Activated CD8-positive, alpha-beta memory T cell treated with anti-CD3 and anti-CD28 coated beads for 1 hour (primary cell): Measurements from ENCODE around the gene RSPH10B.
"Not testable (repeated sequence)": the region's sequence is repeated elsewhere in the genome, so short reads cannot be mapped to it uniquely, and the experiment has no call there.

Experiments used
- DNase-seq, 2 donors: peaks; one replicate each; pipeline ENCODE4 v3.0.0-alpha.2; 2020; ENCODE audit warnings: low read depth in 1 of 2; ENCODE audit errors: extremely low read depth in 1 of 2

Gene RSPH10B

GRCh38 chr7:5930290-5930689 lies 40.2 kb downstream of the RSPH10B start:
- DNase-seq, result not testable (repeated sequence)

- not testable (repeated sequence) for DNase-seq
Observed at GRCh38 chr7:5926263-5926870, 44.1 kb downstream of the RSPH10B start.

GRCh38 chr7:5924630-5925029 lies 45.9 kb downstream of the RSPH10B start:
- DNase-seq, result not testable (repeated sequence)

- DNase-seq, result not testable (repeated sequence)
Observed at GRCh38 chr7:5924180-5924579, 46.3 kb downstream of the RSPH10B start.

GRCh38 chr7:5916529-5916928 lies 54.0 kb downstream of the RSPH10B start:
- DNase-seq, result not testable (repeated sequence)

GRCh38 chr7:5908835-5909234 lies 61.7 kb downstream of the RSPH10B start:
- not testable (repeated sequence) for DNase-seq

GRCh38 chr7:5904726-5905125 lies 65.8 kb downstream of the RSPH10B start:
- DNase-seq, result not testable (repeated sequence)

GRCh38 chr7:5903002-5903401 lies 67.5 kb downstream of the RSPH10B start:
- not testable (repeated sequence) for DNase-seq

GRCh38 chr7:5898480-5899224 lies 71.8 kb downstream of the RSPH10B start, which contains the start of gene CCZ1:
Gene CCZ1 (plus strand): TSS chr7:5898733. CDS start chr7:5898800, 67 bp downstream.
- DNase-seq, result peak; percentile 16 to 71

- not testable (repeated sequence) for DNase-seq
Observed at GRCh38 chr7:5897369-5897919, 73.0 kb downstream of the RSPH10B start.

- DNase-seq, result no peak
Observed at GRCh38 chr7:5892498-5892897, 78.0 kb downstream of the RSPH10B start.

GRCh38 chr7:5890244-5890643 lies 80.2 kb downstream of the RSPH10B start:
- DNase-seq, result not testable (repeated sequence)

- not testable (repeated sequence) for DNase-seq
Observed at GRCh38 chr7:5888021-5888420, 82.5 kb downstream of the RSPH10B start.

- not testable (repeated sequence) for DNase-seq
Observed at GRCh38 chr7:5884431-5884830, 86.1 kb downstream of the RSPH10B start.

- DNase-seq, result not testable (repeated sequence)
Observed at GRCh38 chr7:5880106-5880505, 90.4 kb downstream of the RSPH10B start.

GRCh38 chr7:5879591-5879990 lies 90.9 kb downstream of the RSPH10B start:
- not testable (repeated sequence) for DNase-seq
